Fibroblast of mammary gland (primary cell): ENCODE measurements around the gene PGP.

ENCODE experiments used
- DNase-seq: peaks from one replicate; pipeline ENCODE4 v3.0.0-alpha.2; 2010; ENCODE audit warnings: low read depth
- H3K4me3 ChIP-seq: 2 replicates; pipeline ENCODE4 v1.5.1; 2011; ENCODE audit warnings: low read depth, mild to moderate bottlenecking, low read length, moderate library complexity; ENCODE audit not compliant: control insufficient read depth
- CTCF ChIP-seq: conservative IDR thresholded peaks from 2 replicates; pipeline ENCODE4 v1.5.1; 2011; ENCODE audit warnings: low read depth, low read length, inconsistent platforms; ENCODE audit not compliant: control insufficient read depth, insufficient read depth

PGP gene

DNA sequence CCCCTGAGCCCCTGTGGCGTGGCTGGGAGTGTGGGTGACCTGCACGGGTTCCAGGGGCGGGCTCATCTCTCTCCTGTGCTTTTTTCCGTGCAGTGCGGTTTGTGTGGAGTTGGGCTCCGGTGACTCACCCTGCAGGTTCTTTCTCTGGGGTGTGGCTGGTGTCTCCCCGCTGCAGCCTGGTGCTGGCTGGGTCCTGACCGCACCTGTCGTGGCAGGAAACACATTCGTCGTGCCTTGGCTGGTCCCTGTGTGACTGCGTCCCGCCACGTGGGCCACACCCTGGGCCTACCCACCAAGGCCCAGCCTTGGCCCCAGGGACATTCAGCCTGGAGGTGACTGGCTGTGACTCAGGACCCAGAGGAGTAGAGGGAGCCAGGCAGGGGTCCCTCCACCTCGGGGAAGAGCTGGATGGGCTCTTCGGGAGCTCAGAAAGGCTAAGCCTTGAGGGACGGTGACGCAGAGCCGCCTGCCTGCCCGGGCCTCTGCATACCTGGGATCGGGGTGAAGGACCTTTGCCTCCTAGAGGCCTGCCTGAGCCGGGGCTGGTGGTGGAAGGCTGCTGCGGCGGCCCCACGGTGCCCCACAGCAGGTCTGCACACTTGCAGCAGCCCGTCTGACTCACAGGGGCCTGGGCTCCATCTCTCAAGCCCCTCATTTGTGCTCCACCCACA lies 51.3 kb downstream of the PGP start:
- no peak for TF ChIP-seq CTCF
- DNase-seq, result no peak
- H3K4me3 ChIP-seq, result no peak overlapping the region

DNA sequence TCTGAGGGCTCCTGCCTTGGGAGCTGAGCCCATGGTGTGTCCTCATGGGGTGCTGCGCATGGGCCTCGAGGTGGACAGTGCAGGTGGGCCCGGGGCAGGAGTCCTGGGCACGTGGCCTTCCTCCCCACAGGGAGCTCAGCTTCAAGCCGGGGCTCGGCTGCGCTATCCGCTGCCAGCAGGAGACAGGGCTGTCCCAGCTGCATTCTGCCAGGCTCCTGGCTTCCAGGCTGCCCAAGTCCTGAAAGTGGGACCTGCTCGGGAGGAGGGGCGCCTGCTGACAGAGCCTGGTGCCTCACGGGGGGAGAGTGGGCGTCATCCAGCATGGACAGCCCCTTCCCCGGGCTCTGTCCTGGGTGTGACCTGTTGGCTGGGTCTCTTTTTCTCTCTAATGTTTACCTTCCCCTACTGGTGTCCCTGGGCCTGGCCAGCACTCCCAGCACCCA lies 51.9 kb downstream of the PGP start:
- no peak overlapping the region for H3K4me3 ChIP-seq
- no peak for DNase-seq
- TF ChIP-seq CTCF, result no peak

DNA sequence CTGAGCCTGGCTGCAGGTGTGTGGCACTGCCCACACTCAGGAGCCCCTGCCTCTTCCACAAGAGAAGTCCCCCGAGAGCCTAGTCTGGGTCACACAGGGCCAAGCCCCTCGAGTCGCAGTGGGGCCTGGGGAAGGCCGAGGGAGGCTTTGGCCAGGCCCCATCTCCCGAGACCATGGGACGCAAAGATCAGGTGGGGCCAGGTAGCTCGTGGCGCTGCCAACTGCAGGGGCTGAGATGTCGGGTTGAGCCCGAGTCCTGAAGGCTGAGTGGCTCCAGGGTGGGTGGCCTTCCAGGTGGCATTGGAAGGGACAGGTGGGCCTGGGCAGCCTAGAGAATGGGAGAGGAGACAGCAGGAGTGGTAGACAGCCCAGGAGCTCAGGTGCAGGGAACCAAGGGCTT lies 52.7 kb downstream of the PGP start:
- no peak for DNase-seq
- no peak for TF ChIP-seq CTCF
- H3K4me3 ChIP-seq, result no peak overlapping the region
